GM21528 (cell line): ENCODE data around the gene HSPA12A.

Experiments
- ATAC-seq: cut with Tn5 transposase; IDR thresholded peaks from one replicate; pipeline ENCODE4 v1.9.1; 2021; ENCODE audit warnings: mild to moderate bottlenecking, moderate library complexity; ENCODE audit not compliant: unreplicated experiment, low FRiP score

Gene HSPA12A

DNA sequence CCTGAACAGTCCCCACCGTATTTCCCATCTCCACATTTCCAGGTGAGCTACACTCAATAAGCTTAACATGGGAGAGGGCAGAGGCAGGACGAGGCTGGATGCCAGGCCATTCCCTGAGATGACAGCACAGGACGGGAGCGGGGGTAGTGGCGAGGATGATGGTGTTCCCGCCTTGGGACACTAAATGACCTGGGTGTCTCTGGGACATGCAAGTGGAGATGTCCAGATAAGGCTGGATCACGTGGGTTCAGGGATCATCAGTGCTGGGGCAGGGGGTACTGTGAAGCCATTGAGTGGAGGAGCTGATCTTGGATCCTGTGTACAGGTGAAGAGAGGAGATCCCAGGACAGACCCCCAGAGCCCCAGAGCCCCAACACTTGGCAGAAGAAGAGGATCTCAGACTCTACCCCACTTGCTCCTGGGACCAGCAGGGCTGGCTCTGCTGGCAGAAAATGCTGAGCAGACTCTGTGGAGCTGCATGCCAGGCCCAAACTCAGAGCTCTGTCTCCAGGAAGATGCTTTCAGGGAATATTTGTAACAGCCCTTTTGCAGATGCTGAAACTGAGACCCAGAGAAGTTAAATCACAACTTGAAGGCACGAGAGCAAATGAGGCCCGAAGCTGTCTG is 29.7 kb upstream of the HSPA12A start:
- no peak for ATAC-seq

DNA sequence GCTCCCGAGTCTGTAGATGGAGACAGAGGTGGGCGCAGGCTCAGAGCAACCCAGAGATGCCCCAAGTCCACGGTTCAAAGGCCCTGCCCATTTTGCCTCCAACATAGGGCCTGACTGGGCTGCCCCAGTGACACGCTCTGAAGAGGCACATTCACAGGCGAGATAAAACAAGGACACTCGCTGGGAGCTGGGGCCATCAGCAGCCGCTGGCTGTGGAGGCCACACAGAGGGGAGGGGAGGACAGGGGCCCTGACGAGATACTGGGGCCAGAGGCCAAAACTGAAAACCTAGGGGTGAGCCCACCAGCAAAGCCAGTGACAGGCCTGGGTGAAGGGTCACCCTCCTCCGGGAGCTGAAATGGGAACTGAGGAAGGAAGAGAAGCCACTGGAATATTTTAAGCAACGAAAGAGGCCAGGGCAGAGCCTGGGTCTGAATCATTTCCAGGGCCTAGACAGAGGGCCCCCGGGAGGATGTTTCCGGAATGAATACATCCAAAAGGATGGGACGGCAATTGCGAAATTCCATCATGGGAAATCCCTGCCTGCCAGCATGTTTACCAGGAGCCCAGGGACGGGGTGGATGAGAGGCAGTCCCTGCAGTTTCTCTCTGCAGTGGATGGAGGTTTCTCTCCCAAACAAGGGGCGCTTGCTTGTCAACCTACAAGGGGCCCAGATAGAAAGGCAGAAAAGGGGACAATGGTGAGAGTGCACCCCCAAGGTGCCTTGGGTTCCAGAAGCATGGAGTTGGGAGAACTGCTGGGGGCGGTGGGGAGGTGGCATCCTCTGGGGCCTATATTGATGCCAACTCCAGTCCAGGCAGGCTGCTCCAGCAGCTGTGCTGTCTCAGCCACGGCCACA is 29.0 kb upstream of the HSPA12A start:
- ATAC-seq = no peak

DNA sequence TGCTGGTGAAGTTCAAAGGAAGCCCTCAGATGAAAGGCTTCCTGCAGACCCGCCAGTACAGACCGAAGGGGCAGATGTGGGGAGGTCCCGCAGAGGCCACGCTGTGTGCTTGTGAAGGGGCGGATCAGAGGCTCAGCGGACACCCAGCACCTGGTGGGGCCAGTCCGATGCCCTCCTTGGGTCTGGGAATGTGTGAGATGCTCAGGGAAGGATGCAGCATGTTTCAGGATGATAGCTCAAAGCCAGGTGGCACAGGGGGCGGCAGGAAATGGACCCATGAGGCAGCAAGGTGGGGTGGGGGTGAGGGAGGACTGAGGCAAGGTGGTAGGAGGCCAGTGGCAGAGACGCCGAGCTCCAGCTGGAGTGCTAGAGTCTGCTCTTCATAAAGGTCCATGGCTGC is 27.9 kb upstream of the HSPA12A start:
- ATAC-seq = no peak

DNA sequence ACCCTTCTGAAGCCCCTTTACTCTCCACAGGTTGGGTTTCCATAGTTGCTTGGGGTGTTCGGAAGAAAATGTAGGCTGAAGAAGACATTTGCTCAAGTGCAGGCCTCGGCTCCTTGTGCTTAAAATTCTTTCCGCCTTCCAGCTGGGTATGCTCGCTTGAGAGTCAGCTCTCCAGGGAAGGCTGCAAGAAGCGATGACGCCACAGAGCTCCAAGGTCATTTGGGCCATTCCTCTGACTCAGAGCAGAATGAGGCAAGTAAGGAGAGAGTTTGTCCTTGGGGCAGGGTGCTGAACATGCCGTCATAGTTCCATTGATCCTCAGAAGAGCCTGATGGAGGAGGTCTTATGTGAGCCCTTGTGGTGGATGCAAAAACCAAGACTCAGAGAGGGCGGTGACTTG is 27.4 kb upstream of the HSPA12A start:
- ATAC-seq = no peak

GRCh38 chr10:116769368-116769767 is 27.0 kb upstream of the HSPA12A start:
- no peak for ATAC-seq

DNA sequence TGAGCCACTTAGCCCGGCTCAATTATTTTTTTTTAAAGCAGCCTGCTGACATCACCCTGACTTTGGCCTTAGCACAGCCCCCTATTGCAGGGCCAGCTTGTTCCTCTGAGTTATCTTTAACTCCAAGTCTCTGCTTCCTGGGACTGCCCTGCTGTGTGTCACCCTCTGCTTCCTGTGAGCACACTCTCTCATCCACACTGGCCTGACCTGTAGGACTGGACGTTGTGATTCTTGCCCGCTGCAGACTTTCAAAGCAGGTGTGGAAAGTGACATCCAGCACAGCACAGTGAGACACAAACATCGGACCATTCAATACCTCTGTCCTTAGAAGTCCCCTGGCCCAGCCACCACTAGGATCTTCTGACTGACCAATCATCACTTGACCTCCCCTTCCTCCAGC is 26.4 kb upstream of the HSPA12A start:
- no peak for ATAC-seq

DNA sequence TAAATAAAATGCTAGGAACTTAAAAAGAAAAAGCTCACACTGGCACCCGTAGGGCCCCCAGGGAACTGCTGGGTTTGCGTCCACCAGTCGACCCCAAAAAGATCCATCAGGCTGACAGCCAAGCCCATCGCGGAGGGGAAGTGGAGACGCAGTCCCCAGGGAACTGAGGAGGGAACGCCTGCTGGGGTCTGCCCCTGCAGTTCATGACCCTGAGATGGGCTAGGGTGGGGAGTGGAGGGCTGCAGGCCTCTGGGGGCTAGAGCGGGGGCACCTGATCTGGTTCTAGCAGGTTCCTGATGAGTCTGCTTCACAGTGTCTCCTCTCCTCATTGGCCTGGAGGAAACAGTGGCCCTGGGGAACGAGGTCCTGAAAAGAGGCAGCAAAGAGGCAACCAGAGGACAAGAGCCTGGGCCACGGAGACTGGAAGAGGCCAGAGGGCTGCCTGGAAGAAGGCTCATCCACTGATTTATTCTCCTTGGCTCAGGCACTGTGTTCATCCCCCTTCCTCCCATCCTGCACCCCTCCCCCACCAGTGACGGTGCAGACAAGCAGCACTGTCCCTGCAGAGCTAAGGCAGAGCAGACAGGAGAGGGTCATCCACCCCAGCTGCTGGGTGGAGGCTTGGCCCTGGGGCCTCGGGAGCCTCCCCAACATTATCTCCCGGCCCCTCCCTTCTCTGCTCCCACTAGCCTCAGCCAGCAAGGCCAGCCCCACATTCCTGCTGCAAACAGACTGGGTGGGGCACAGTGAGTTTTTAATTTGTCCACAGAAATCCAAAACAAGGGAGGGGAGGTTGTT is 24.7 kb upstream of the HSPA12A start:
- ATAC-seq = no peak

DNA sequence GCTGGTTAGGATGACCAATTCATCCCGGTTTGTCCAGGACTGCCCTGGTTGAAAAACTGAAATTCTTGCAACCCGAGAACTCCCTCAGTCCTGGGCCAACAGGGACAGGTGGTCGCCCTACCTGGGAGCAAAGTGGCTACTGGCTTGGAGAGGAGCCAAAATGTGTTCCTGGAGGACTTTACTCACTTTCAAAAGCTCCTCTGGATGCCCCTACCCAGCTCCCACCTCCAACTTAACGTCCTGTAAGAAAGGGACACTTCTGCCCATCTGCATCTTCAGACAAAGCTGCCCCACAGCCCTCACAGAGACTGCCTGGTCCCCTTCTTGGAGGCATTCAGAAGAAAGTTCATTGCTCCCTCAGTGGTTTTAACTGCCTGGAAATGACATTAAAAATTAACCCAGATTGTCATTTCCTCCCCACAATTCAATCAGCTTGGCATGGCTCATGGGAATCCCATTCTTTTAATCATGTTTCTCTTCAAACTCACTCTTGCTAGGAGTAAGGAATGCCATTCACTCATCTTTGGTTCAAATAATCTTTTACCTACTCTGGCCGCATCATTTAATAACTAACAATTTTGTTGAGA is 24.0 kb upstream of the HSPA12A start:
- no peak for ATAC-seq

- ATAC-seq = no peak
Observed at GRCh38 chr10:116765648-116766081, 23.3 kb upstream of the HSPA12A start.

DNA sequence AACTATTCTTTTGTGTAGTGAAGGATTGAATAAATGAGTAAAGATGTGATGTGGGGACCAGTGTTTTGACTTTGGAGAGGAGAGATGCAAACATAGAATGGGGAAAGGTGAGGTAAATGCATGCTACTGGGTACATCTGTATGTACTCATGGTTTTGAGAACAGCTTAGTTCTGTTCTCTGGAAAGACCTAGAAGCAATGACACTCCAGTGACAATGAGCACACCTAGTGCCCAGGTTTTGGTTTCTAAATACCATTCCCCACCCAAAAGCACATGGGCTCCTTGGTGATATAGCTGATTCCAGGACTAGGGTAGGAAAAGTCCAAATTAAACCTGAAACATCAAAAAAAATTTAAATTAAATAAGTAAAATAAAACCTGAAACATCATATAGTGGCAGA is 22.6 kb upstream of the HSPA12A start:
- ATAC-seq = no peak

DNA sequence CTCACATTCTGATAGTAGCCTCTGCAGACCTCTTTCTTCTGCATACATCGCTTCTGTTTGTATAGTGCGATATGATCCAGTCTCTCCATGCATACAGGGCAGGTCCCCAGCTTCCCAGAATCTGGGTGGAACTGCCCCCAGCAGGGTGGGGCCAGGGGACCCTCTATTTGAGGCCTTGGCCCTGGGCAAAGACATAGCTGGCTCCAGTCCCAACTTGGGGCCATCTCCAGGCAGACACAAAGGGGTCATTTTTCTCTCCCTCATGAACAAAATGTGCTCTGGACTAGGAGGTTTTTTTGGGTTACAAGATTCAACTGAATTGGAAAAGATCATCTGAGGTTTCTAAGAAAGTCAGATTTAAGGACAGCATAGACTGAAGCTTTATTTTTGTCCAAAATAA is 21.1 kb upstream of the HSPA12A start:
- no peak for ATAC-seq

DNA sequence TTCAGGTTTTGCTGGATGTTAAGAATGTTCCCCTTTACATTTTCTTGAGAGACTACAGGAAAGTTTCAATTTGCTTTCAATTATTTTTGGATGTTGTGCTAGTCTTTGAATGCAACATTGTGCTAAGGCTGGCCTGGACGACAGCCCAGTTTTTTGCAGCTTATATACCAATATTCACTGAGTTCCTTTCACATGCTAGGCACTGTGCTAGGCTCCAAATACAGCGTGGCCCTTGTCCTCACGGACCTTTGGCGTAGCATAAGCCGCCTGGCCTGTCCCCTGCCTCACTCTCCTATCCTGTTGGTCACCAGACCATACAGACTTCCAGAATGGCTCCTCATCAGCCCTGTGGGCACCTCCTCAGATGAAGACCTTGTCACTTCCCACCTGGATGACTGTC is 19.5 kb upstream of the HSPA12A start:
- no peak for ATAC-seq

GRCh38 chr10:116760919-116761318 is 18.6 kb upstream of the HSPA12A start:
- ATAC-seq = no peak

GRCh38 chr10:116757246-116757645 is 14.9 kb upstream of the HSPA12A start:
- no peak for ATAC-seq

DNA sequence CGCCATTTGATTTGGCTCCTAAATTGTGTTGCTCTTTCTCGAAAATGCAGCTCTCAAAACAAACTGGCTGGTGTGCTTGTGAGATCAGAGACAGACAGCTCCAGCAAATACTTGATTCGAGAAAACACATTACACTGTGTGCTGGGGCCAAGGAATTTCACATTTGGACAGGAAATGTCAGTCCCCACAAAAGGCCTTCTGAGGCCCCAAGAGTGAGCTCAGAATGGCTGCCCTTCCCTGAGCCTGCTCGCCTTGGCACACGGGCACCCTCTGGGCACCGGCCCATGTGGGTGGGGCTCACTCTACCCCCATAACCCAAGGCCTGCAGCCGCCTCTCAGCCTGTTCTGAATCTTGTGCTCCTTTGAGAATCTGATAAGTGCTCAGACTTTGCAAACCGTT is 13.9 kb upstream of the HSPA12A start:
- no peak for ATAC-seq

GRCh38 chr10:116753759-116754158 is 11.4 kb upstream of the HSPA12A start:
- no peak for ATAC-seq

- no peak for ATAC-seq
Observed at GRCh38 chr10:116752969-116753665, 10.8 kb upstream of the HSPA12A start.

DNA sequence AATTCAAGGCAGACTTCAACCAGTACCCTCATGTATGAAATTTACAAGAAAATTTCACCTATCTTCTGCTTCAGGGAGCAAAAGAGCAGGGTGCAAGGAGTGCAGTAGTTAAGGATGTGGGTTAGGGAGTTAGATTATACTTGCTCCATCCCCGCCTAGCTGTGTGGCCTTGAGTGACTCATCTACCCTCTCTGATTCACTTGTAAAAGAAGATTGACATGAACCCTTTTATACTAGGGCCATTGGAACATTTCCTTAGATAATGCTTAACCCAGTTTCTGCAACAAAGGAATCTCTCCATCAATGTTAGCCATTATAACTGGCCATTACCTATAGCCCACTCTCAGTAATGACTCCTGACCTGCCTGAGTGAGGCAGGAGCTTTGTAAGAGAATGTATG is 10.2 kb upstream of the HSPA12A start:
- no peak for ATAC-seq

DNA sequence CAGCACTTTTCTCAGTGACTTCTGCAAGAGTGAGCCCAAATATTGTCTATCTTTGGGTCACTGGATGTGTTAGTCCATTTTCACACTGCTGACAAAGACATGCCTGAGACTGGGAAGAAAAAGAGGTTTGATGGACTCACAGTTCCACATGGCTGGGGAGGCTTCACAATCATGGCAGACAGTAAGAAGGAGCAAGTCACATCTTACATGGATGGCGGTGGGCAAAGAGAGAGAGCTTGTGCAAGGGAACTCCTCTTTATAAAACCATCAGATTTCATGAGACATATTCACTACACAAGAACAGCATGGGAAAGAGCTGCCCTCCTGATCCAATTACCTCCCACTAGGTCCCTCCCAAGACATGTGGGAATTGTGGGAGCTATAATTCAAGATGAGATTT is 6.1 kb upstream of the HSPA12A start:
- ATAC-seq = no peak

DNA sequence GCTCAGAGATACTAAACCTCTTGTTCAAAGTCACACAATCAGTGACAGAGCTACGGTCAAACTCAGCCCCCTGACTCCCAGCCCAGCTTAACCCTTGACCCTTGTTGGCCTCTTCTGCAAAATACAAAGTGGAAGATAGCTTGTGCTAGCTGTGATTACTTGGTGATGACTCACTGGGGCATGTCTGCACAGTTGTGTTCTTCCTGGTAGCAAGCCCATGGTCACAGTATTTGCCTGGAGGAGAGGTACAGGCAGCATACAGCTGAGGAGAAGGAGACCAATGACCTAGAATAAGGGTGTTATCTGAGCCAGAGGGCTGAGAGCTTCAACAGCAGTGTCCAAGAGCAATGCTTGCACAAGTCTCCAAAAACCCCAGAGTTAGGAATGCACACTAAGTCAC is 5.7 kb upstream of the HSPA12A start:
- ATAC-seq = no peak
